AG09309 (cell line): ENCODE measurements around the gene CFAP161.

Experiments
- DNase-seq: peaks from one replicate; pipeline ENCODE4 v3.0.0-alpha.2; 2010; ENCODE audit warnings: low read depth
- H3K4me3 ChIP-seq: 2 replicates; pipeline ENCODE4 v1.5.1; 2011; ENCODE audit warnings: mild to moderate bottlenecking, low read depth, low read length, moderate library complexity; ENCODE audit not compliant: control insufficient read depth
- TF ChIP-seq, protein P1 (sequence below): IDR thresholded peaks from 2 replicates; pipeline ENCODE4 v1.5.1; 2011; ENCODE audit warnings: mild to moderate bottlenecking, low read depth, low read length, inconsistent platforms; ENCODE audit not compliant: insufficient read depth, control insufficient read depth; ENCODE audit errors: missing control alignments

CFAP161 gene

GRCh38 chr15:81194723-81195122 lies 60.7 kb downstream of the CFAP161 start:
- no peak for DNase-seq
- no peak overlapping the region for H3K4me3 ChIP-seq
- TF ChIP-seq, protein P1, sequence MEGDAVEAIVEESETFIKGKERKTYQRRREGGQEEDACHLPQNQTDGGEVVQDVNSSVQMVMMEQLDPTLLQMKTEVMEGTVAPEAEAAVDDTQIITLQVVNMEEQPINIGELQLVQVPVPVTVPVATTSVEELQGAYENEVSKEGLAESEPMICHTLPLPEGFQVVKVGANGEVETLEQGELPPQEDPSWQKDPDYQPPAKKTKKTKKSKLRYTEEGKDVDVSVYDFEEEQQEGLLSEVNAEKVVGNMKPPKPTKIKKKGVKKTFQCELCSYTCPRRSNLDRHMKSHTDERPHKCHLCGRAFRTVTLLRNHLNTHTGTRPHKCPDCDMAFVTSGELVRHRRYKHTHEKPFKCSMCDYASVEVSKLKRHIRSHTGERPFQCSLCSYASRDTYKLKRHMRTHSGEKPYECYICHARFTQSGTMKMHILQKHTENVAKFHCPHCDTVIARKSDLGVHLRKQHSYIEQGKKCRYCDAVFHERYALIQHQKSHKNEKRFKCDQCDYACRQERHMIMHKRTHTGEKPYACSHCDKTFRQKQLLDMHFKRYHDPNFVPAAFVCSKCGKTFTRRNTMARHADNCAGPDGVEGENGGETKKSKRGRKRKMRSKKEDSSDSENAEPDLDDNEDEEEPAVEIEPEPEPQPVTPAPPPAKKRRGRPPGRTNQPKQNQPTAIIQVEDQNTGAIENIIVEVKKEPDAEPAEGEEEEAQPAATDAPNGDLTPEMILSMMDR = no peak

DNA sequence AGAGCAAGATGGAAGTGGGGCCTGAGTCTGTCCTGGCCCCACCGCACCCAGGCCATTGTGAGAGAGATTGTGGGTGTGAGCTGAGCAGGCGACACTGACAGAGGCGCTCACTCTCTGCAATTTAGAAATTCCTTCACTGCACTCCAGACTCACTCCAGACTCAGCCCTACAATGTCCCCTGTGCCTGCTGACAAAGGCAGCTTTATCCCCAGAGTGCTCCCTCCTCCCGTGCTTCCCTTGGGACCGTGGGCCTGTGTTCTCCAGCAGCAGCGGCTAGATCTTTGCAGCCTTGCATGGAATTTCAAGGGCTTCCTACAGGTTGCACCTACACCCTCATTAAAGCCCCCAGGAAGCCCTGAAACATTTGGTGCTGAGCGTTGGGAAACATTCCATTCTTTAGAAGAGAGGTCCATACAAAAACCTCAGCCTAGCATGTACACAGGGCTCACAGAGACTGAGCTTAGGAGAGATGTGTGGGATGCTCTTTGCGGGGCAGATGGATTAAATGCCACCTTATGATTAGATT lies 61.3 kb downstream of the CFAP161 start:
- no peak overlapping the region for H3K4me3 ChIP-seq
- no peak for DNase-seq
- TF ChIP-seq, protein P1 = no peak

- DNase-seq = no peak
- TF ChIP-seq, protein P1 = no peak
- H3K4me3 ChIP-seq = no peak within 1 kb of the TSS
Observed at GRCh38 chr15:81196576-81197254, 62.6 kb downstream of the CFAP161 start, which contains the start of gene IL16. TSS of gene IL16 (plus strand) at chr15:81196879. CDS start at chr15:81225400, 28,521 bp downstream.

DNA sequence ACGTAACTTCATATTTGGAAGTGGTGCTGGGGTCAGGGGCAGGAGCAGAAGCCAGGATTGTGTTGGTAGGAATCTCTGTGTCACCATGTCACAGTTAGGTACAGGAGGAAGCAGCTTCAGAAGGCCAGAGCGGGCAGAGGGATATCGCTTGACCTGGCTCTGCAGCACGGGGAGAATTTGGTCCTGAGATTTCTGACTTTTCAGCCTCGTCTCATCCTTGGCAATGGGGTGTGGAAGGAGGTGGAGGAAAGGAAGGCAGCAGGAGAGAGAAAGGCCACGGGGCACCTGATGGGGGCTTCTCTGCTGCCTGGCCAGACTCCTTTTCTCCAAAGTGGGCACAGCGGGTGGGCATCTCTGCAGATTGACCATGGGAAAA lies 63.2 kb downstream of the CFAP161 start:
- H3K4me3 ChIP-seq = no peak overlapping the region
- DNase-seq = no peak
- TF ChIP-seq, protein P1 = no peak

GRCh38 chr15:81197688-81198281 lies 63.7 kb downstream of the CFAP161 start:
- no peak for DNase-seq
- TF ChIP-seq, protein P1 = no peak
- no peak overlapping the region for H3K4me3 ChIP-seq
